Measurements from ENCODE around the gene GPC5.

Gene GPC5

GRCh38 chr13:91368101-91368500, 30.3 kb upstream of the GPC5 start:
- Histone ChIP-seq H3K27ac (ENCODE audit: extremely low read depth, low read depth, low read length) (no peak overlapping the region), H3K4me3 (ENCODE audit: low read depth, low read length) (no peak overlapping the region), H3K9me3 (ENCODE audit: control insufficient read depth, insufficient read depth, low read depth, low read length) (no peaks in the 10 kb centered on the region), H3K36me3 (ENCODE audit: control insufficient read depth in 2 of 2, insufficient read depth in 1 of 2, low read length in 2 of 2) (peaks cover 0 to 6% of the 10 kb centered on the region in 2 experiments; a peak in 1 of 3 replicates), H3K4me1 (ENCODE audit: control insufficient read depth, insufficient read depth, low read length) (no peaks in the 10 kb centered on the region)
- POLR2A ChIA-PET: no interaction called here
- CTCF ChIA-PET: interaction anchor here (0.6 kb wide), 1 partner anchor 708 kb away, joined by 3 read pairs; no protein-coding TSS in a partner anchor
- TF ChIP-seq ZBTB6 (tag by site-specific recombination; IDR thresholded peaks at IDR 0.05) (no peak), ZNF785 (tag by site-specific recombination; IDR thresholded peaks at IDR 0.05) (no peak), ZNF629 (tag by site-specific recombination; IDR thresholded peaks at IDR 0.05) (no peak), INSM2 (tag by site-specific recombination; IDR thresholded peaks at IDR 0.05) (no peak), SCRT1 (tag by site-specific recombination; IDR thresholded peaks at IDR 0.05; ENCODE audit: borderline replicate concordance) (no peak), ZNF324 (tag by site-specific recombination; IDR thresholded peaks at IDR 0.05) (no peak), ZFP41 (tag by site-specific recombination; IDR thresholded peaks at IDR 0.05; ENCODE audit: borderline replicate concordance) (no peak), YY2 (tag by site-specific recombination; IDR thresholded peaks at IDR 0.05) (no peak)

GRCh38 chr13:91368676-91369440, 29.6 kb upstream of the GPC5 start:
- CTCF ChIA-PET: interaction anchor here (1.4 kb wide), 1 partner anchor 10 kb away, joined by 3 read pairs; no protein-coding TSS in a partner anchor

GRCh38 chr13:91369441-91369831, 29.0 kb upstream of the GPC5 start:
- no peaks in the 10 kb centered on the region for H3K36me3 ChIP-seq (ENCODE audit: control insufficient read depth in 2 of 2, insufficient read depth in 1 of 2, low read length in 2 of 2)
- H3K27ac ChIP-seq (ENCODE audit: extremely low read depth, low read depth, low read length): no peak overlapping the region
- ChIA-PET CTCF (interaction anchor here (1.2 to 1.4 kb wide), 2 partner anchors 9 to 12 kb away, joined by 3 to 5 read pairs; no protein-coding TSS in a partner anchor), POLR2A (no interaction called here)
- no peaks in the 10 kb centered on the region for H3K4me1 ChIP-seq (ENCODE audit: control insufficient read depth, insufficient read depth, low read length)
- H3K4me3 ChIP-seq (ENCODE audit: low read depth, low read length): no peak overlapping the region
- H3K9me3 ChIP-seq (ENCODE audit: control insufficient read depth, insufficient read depth, low read depth, low read length): no peaks in the 10 kb centered on the region
- TF ChIP-seq ZNF362 (tag by site-specific recombination; IDR thresholded peaks at IDR 0.05) (no peak), ZBTB49 (tag by site-specific recombination; IDR thresholded peaks at IDR 0.05; ENCODE audit: low read depth) (no peak), ZNF202 (tag by site-specific recombination; IDR thresholded peaks at IDR 0.05; ENCODE audit: borderline replicate concordance) (no peak), ZBTB48 (tag by site-specific recombination; IDR thresholded peaks at IDR 0.05) (no peak), ZFP37 (tag by site-specific recombination; IDR thresholded peaks at IDR 0.05) (no peak), ZNF623 (tag by site-specific recombination; IDR thresholded peaks at IDR 0.05) (no peak), ZNF433 (tag by site-specific recombination; IDR thresholded peaks at IDR 0.05; ENCODE audit: low read depth) (no peak), ZBTB11 (tag by site-specific recombination; conservative IDR thresholded peaks at IDR 0.05; ENCODE audit: low read depth) (no peak)

More at GRCh38 chr13:91368676-91369440, 29.6 kb upstream of the GPC5 start:
- no peaks in the 10 kb centered on the region for H3K9me3 ChIP-seq (ENCODE audit: control insufficient read depth, insufficient read depth, low read depth, low read length)
- no peak overlapping the region for H3K27ac ChIP-seq (ENCODE audit: extremely low read depth, low read depth, low read length)
- H3K4me1 ChIP-seq (ENCODE audit: control insufficient read depth, insufficient read depth, low read length): no peaks in the 10 kb centered on the region
- H3K36me3 ChIP-seq (ENCODE audit: control insufficient read depth in 2 of 2, insufficient read depth in 1 of 2, low read length in 2 of 2): no peaks in the 10 kb centered on the region
- TF ChIP-seq OVOL3 (tag by site-specific recombination; IDR thresholded peaks at IDR 0.05): no peak
- TF ChIP-seq ZNF175 (tag by site-specific recombination; IDR thresholded peaks at IDR 0.05): no peak
- TF ChIP-seq ZIC2 (tag by site-specific recombination; IDR thresholded peaks at IDR 0.05): no peak
- TF ChIP-seq ZBTB1 (tag by site-specific recombination; IDR thresholded peaks at IDR 0.05): no peak
- no peak for TF ChIP-seq ZNF664 (tag by site-specific recombination; IDR thresholded peaks at IDR 0.05)
- TF ChIP-seq ZNF843 (tag by site-specific recombination; IDR thresholded peaks at IDR 0.05): no peak
- TF ChIP-seq ZNF521 (tag by site-specific recombination; IDR thresholded peaks at IDR 0.05): no peak
- TF ChIP-seq ZNF311 (tag by site-specific recombination; IDR thresholded peaks at IDR 0.05; ENCODE audit: borderline replicate concordance): no peak
- TF ChIP-seq ZNF48 (tag by site-specific recombination; IDR thresholded peaks at IDR 0.05): no peak
- no peak for TF ChIP-seq ZNF223 (tag by site-specific recombination; IDR thresholded peaks at IDR 0.05)
- TF ChIP-seq ZNF596 (tag by site-specific recombination; IDR thresholded peaks at IDR 0.05): no peak
- no peak for TF ChIP-seq ZNF157 (tag by site-specific recombination; IDR thresholded peaks at IDR 0.05)
- TF ChIP-seq ZBTB20 (tag by site-specific recombination; IDR thresholded peaks at IDR 0.05): no peak
- TF ChIP-seq ZNF501 (tag by site-specific recombination; IDR thresholded peaks at IDR 0.05): no peak
- TF ChIP-seq ZNF274 (IDR thresholded peaks at IDR 0.05; ENCODE audit: low read length): no peak
- TF ChIP-seq ZNF274 (tag by site-specific recombination; IDR thresholded peaks at IDR 0.05; ENCODE audit: borderline replicate concordance): no peak
- POLR2A ChIA-PET: no interaction called here
- H3K4me3 ChIP-seq (ENCODE audit: low read depth, low read length): no peak overlapping the region

Measured in HEK293 (cell line).